Transverse colon (tissue), 4 donors: ENCODE results near the gene MAGI2.

Source experiments
- CTCF ChIP-seq, 5 experiments: fragments of 200-600 bp in 3 of 5; fragments of 450-650 bp in 2 of 5; sonication (generic) in 3 of 5; IDR thresholded peaks; 1 replicate in 2 of 5; 2 replicates in 3 of 5; pipeline ENCODE4 v1.5.1; 2016 to 2017; ENCODE audit warnings: antibody characterized with exemption in 5 of 5, inconsistent platforms in 3 of 5, mild to moderate bottlenecking in 2 of 5, moderate library complexity in 1 of 5
- POLR2A ChIP-seq: fragments of 450-650 bp; IDR thresholded peaks from one replicate; pipeline ENCODE4 v1.6.1; 2016; ENCODE audit warnings: antibody characterized with exemption, mild to moderate bottlenecking, moderate library complexity
- POLR2AphosphoS5 ChIP-seq, 3 donors: sonication (generic); formaldehyde crosslinking; IDR thresholded peaks; one replicate each; pipeline ENCODE4 v1.6.1; 2016; ENCODE audit warnings: antibody characterized with exemption in 3 of 3

GRCh38 chr7:78688376-78688775 is 765.1 kb downstream of the MAGI2 start:
- no peak for TF ChIP-seq POLR2A
- TF ChIP-seq CTCF (IDR thresholded peaks at IDR 0.05), result no peak
- TF ChIP-seq POLR2AphosphoS5 (IDR thresholded peaks at IDR 0.05), result no peak
